Measurements from ENCODE around the gene UPF2.

DNA sequence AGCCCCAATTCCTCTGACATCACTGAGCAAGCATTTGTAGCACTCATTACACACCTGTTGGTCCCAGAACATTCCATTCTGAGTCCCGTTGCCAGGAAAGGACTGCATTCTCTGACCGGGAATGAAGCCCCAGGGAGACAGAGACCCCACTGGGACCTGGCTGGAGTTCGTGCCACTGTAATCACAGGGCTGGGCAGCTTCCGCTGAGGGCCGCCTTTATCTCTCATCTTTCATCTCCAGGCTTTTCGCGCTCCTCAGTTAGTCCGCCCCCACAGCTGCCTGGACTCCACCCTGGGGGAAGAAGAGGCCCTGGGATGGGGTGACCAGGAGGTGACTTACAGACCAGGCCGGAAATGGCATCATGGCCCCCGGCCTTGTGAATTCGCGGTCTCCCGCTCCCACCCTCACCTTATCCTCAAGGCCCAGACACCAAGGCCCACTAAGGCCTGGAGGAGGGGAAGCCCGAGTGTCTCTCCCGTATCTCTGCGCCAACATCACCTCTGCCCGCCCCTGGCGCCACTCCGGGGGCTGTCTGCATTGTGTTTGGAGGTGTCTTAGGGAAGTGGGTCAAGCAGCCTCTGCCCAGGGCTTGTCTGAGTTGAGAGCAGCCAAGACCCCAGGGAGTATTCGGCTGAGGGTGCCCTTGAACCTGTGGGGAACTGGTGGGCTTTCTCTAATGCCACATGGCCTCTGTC is 144.1 kb downstream of the UPF2 start:
- TF ChIP-seq, protein P1, sequence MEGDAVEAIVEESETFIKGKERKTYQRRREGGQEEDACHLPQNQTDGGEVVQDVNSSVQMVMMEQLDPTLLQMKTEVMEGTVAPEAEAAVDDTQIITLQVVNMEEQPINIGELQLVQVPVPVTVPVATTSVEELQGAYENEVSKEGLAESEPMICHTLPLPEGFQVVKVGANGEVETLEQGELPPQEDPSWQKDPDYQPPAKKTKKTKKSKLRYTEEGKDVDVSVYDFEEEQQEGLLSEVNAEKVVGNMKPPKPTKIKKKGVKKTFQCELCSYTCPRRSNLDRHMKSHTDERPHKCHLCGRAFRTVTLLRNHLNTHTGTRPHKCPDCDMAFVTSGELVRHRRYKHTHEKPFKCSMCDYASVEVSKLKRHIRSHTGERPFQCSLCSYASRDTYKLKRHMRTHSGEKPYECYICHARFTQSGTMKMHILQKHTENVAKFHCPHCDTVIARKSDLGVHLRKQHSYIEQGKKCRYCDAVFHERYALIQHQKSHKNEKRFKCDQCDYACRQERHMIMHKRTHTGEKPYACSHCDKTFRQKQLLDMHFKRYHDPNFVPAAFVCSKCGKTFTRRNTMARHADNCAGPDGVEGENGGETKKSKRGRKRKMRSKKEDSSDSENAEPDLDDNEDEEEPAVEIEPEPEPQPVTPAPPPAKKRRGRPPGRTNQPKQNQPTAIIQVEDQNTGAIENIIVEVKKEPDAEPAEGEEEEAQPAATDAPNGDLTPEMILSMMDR (IDR thresholded peaks at IDR 0.05) = no peak
- no peak for TF ChIP-seq POLR2A (IDR thresholded peaks at IDR 0.05)
